Measurements from ENCODE around the gene POLR2J3.
"Not testable (repeated sequence)": the region's sequence is repeated elsewhere in the genome, so short reads cannot be mapped to it uniquely, and the experiment has no call there.

The POLR2J3 gene

GRCh38 chr7:102593637-102594334, 21.4 kb upstream of the POLR2J3 start:
- CTCF ChIA-PET; DNase-seq (ENCODE audit: extremely low spot score); POLR2A ChIA-PET: not testable (repeated sequence)

DNA sequence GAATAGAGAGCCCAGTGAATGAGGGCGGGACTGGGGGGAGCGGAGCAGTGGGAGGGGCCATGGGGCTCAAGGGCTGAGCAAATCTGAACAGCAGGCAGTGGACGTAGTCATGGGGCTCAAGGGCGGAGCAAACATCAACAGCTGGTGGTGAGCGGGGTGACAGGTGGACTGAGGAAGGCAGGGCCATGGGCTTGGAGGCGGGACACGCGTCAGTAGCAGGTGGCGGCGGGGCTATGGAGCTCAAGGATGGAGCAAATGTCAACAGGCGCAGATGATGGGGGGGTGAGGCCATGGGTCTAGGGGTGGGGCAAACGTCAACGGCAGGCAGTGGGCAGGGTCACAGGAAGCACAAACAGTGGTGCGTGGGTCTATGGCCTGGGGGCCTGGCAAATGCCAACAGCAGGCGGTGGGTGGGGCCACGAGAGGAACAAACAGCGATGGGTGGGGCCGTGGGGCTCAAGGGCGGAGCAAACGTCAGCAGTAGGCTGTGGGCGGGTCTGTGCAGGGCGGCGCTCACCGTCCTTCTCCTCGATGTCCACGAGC, 20.2 kb upstream of the POLR2J3 start:
- POLR2A ChIA-PET; DNase-seq (ENCODE audit: extremely low spot score); CTCF ChIA-PET: not testable (repeated sequence)

DNA sequence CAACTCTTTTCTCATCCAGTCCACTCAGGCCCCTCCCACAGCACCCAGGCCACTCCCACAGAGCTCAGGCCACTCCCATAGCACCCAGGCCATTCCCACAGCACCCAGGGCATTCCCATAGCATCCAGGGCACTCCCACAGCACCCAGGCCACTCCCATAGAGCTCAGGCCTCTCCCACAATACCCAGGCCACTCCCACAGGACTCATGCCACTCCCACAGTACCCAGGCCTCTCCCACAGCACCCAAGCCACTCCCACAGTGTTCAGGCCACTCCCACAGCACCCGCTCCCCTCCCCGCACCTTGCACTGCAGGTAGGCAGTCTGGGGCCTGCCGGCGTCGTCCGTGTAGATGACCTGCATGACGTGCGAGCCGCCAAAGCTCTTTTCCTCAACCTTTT, 17.5 kb upstream of the POLR2J3 start:
- POLR2A ChIA-PET; DNase-seq (ENCODE audit: extremely low spot score); CTCF ChIA-PET: not testable (repeated sequence)

GRCh38 chr7:102583495-102583894, 11.1 kb upstream of the POLR2J3 start:
- DNase-seq (ENCODE audit: extremely low spot score); CTCF ChIA-PET; POLR2A ChIA-PET: not testable (repeated sequence)

- CTCF ChIA-PET, POLR2A ChIA-PET: not testable (repeated sequence)
Measured at GRCh38 chr7:102581722-102582121, 9.3 kb upstream of the POLR2J3 start.

DNA sequence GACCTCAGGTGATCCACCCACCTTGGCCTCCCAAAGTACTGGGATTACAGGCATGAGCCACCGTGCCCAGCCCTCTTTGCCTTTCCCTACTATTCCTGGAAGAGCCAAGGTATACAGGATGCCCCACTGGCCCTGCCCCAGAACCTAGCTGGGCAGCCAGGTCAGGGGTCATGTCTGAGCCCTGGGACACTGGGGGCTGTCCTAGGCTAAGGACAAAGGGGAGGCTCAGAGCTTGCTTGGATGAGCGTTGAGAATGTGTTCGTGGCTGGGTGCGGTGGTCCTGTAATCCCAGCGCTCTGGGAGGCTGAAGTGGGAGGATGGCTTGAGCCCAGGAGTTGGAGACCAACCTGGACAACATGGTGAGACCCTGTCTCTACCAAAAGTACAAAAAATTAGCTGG, 6.1 kb upstream of the POLR2J3 start:
- DNase-seq (ENCODE audit: extremely low spot score); POLR2A ChIA-PET; CTCF ChIA-PET: not testable (repeated sequence)

More at GRCh38 chr7:102581722-102582121, 9.3 kb upstream of the POLR2J3 start:
- not testable (repeated sequence) for DNase-seq (ENCODE audit: extremely low spot score)

GRCh38 chr7:102577315-102578240, 5.2 kb upstream of the POLR2J3 start:
- DNase-seq (ENCODE audit: extremely low spot score); POLR2A ChIA-PET; CTCF ChIA-PET: not testable (repeated sequence)

DNA sequence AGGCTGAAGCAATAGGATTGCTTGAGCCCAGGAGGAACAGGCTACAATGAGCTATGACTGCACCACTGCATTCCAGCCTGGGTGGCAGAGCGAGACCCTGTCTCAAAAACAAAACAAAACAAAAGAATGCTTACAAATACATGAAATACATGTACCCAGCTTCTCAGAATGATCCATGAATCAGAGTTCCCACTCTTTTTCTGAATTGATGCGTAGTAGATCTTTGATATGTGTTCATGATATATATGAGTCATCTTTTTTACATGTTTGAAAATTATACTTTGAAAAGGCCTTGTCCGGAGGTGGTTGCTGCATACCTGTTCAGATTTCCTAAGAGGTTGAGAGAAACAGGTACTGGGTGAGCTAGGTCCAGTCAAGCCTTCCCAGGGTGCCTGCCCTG, 4.0 kb upstream of the POLR2J3 start:
- CTCF ChIA-PET; POLR2A ChIA-PET; DNase-seq (ENCODE audit: extremely low spot score): not testable (repeated sequence)

GRCh38 chr7:102574607-102575006, 2.2 kb upstream of the POLR2J3 start:
- DNase-seq (ENCODE audit: extremely low spot score); CTCF ChIA-PET; POLR2A ChIA-PET: not testable (repeated sequence)

DNA sequence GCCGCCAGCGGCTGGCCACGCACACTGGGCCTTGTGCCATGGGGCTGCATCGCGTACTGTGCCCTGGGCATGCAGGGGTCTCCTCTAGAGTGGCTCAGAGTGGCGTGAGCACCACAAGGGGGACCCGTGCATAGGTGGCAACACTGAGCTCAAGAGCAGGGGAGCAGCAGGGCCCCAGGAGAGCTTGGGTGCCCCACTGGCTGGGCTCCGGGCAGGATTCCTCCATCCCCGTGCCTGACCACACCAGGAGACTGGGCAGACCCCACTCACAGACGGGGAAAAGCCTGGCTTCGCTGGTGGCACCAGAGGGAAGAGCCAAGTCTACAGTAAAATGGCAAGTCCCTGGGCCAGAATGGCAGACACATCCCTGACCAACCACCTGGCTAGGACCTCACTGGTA, 3.8 kb downstream of the POLR2J3 start:
- CTCF ChIA-PET; DNase-seq (ENCODE audit: extremely low spot score); POLR2A ChIA-PET: not testable (repeated sequence)

GRCh38 chr7:102550808-102551422, 21.5 kb downstream of the POLR2J3 start, which contains the start of gene SPDYE2:
Gene SPDYE2 (plus strand): TSS chr7:102551226. CDS start chr7:102553256, 2,030 bp downstream.
- CTCF ChIA-PET; POLR2A ChIA-PET; DNase-seq (ENCODE audit: extremely low spot score): not testable (repeated sequence)

DNA sequence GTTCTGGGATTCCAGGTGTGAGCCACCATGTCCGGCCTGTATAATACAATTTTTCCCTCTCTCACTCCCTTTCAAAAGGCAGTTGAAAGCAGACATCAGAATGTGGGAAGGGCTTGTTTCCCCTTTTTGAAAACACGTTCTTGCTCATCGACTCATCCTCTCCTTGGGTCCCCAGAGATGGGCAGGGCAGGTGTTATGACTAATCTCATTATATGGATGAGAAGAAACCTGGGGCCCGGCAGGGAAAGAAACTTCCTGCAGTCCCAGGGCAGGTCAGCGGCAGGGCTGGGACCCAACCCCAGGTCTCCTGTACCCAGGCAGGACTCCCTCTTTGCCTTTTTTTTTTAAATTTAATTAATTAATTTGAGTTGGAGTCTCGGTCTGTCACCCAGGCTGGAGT, 26.0 kb downstream of the POLR2J3 start:
- DNase-seq (ENCODE audit: extremely low spot score); POLR2A ChIA-PET; CTCF ChIA-PET: not testable (repeated sequence)

DNA sequence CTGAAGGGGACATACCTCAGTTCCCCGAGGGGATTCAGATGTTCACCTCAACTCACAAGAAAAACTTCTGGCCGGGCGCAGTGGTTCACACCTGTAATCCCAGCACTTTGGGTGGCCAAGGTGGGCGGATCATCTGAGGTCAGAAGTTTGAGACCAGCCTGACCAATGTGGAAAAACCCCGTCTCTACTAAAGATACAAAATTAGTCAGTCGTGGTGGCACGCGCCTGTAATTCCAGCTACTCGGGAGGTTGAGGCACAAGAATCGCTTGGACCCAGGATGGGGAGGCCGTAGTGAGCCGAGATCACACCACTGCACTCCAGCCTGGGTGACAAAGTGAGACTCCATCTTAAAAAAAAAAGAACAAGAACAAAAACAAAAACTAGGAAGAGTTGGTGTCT, 27.1 kb downstream of the POLR2J3 start:
- CTCF ChIA-PET; DNase-seq (ENCODE audit: extremely low spot score); POLR2A ChIA-PET: not testable (repeated sequence)

DNA sequence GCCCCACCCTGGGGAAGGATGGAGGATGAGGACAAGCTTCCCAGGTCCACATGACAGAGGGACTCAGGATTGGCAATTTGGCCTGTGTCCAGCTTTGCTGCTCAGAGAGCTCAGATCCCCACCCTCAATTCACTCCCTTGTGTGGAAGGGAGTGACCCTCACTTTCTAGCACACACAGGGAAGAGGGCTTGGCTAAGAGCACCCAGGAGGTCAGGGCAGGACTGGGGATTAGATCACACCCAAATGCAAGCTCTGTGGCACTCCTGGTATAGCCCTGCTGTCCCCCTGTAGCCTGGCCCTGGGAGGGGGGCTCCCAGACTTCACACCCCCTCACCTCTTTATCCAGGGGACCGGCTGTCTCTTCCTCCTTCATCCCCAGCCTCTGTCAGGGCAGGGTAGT, 28.0 kb downstream of the POLR2J3 start:
- DNase-seq (ENCODE audit: extremely low spot score); POLR2A ChIA-PET; CTCF ChIA-PET: not testable (repeated sequence)

DNA sequence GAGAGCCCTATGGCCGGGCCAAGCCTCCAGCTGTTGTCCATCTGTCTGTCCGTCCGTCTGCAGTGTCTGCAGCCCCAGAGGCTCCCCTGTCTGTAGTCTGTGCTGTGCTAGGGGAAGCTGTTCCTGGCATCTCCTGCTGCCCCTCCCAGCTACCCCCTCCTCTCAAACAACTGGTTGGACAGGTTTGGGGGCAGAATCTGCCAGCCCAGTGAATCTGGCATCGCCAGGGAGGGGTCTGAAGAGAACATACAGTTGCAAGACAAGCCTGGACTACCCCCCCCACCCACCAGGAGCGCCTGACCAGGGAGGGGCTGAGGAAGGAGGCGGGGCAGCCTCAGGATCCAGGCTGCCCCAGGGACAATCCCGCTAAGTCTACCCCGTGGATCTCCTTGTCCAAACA, 28.8 kb downstream of the POLR2J3 start, which contains the start of gene UPK3BL2:
Gene UPK3BL2, minus strand, starts transcription at position 101 of the 400 bp plus-strand sequence. Its CDS starts 60 bp downstream, at position 41.
- DNase-seq (ENCODE audit: extremely low spot score); POLR2A ChIA-PET; CTCF ChIA-PET: not testable (repeated sequence)

DNA sequence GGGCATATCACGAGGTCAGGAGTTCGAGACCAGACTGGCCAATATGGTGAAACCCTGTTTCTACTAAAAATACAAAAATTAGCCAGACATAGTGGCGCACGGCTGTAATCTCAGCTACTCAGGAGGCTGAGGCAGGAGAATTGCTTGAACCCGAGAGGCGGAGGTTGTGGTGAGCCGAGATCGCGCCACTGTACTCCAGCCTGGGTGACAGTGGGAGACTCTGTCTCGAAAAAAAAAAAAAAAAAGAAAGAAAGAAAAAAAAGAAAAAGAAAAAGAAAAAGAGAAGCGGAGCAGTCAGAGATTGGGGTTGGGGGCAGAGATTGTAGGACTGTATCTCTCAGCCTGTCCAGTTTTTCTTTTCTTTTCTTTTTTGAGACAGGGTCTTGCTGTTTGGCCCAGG, 29.6 kb downstream of the POLR2J3 start:
- DNase-seq (ENCODE audit: extremely low spot score); CTCF ChIA-PET; POLR2A ChIA-PET: not testable (repeated sequence)

GRCh38 chr7:102542083-102542482, 30.3 kb downstream of the POLR2J3 start:
- CTCF ChIA-PET; DNase-seq (ENCODE audit: extremely low spot score); POLR2A ChIA-PET: not testable (repeated sequence)

- POLR2A ChIA-PET; CTCF ChIA-PET; DNase-seq (ENCODE audit: extremely low spot score): not testable (repeated sequence)
Measured at GRCh38 chr7:102540604-102541003, 31.8 kb downstream of the POLR2J3 start.

Data from HEK293T (cell line).